Measurements from ENCODE around the gene CNTN5. TPM values are rescaled to one million over a fixed set of nuclear protein-coding genes. Genes with fewer than 3 reads are reported as not detected.

Gene CNTN5
- total RNA-seq, 3 donors from 2014 or later (not counting 1 experiment from before 2014, with no cell fraction given) = not detected

DNA sequence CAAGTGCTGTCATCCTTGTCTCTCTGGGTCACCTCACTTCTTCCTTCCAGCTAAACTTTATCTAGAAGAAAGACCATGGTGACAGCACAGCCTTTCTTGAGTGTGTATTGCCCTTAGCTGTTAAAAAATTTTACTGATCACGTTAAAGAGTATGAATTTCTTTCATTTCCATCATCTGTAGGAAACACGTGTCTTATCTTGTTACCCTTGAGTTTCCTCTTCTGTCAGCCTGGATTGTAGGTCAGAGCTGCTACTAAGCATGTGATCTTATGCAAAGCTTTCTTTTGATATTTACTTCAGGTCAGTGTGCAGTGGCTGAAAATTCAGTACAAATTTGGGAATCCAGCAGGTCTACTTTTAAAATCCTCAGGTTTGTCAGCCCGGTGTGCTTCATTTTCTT lies 1154.1 kb downstream of the CNTN5 start:
- no peak for ATAC-seq
- H3K9me3 Mint-ChIP-seq = peaks cover 13 to 29% of the 10 kb centered on the region in 2 donors
- no peak overlapping the region for H3K4me3 Mint-ChIP-seq
- intact Hi-C loops (cut with micrococcal nuclease) = no loop called here
- H3K9me3 ChIP-seq (ENCODE audit: control insufficient read depth, insufficient read depth, low read length) = no peaks in the 10 kb centered on the region
- no peak for DNase-seq
- TF ChIP-seq, protein P1, sequence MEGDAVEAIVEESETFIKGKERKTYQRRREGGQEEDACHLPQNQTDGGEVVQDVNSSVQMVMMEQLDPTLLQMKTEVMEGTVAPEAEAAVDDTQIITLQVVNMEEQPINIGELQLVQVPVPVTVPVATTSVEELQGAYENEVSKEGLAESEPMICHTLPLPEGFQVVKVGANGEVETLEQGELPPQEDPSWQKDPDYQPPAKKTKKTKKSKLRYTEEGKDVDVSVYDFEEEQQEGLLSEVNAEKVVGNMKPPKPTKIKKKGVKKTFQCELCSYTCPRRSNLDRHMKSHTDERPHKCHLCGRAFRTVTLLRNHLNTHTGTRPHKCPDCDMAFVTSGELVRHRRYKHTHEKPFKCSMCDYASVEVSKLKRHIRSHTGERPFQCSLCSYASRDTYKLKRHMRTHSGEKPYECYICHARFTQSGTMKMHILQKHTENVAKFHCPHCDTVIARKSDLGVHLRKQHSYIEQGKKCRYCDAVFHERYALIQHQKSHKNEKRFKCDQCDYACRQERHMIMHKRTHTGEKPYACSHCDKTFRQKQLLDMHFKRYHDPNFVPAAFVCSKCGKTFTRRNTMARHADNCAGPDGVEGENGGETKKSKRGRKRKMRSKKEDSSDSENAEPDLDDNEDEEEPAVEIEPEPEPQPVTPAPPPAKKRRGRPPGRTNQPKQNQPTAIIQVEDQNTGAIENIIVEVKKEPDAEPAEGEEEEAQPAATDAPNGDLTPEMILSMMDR (IDR thresholded peaks at IDR 0.05) = no peak
- H3K4me1 ChIP-seq (ENCODE audit: control insufficient read depth, insufficient read depth, low read length) = no peaks in the 10 kb centered on the region
- H3K36me3 Mint-ChIP-seq = peaks cover 8% of the 10 kb centered on the region
- no peaks in the 10 kb centered on the region for H3K36me3 ChIP-seq (ENCODE audit: control insufficient read depth, insufficient read depth, low read length)
- H3K4me3 ChIP-seq (ENCODE audit: low read length) = no peak overlapping the region
- no peak overlapping the region for H3K27ac Mint-ChIP-seq
- no peaks in the 10 kb centered on the region for H3K27me3 Mint-ChIP-seq (ENCODE audit: low read depth in 2 of 2)
- 6% methylated on average over 3 of the region's 3 CpGs for WGBS (ENCODE audit: insufficient coverage)
- no peak overlapping the region for H3K27ac ChIP-seq (ENCODE audit: low read length)
- H3K4me1 Mint-ChIP-seq = no peaks in the 10 kb centered on the region
- H3K27me3 ChIP-seq (ENCODE audit: control insufficient read depth, insufficient read depth, low read length) = no peaks in the 10 kb centered on the region

DNA sequence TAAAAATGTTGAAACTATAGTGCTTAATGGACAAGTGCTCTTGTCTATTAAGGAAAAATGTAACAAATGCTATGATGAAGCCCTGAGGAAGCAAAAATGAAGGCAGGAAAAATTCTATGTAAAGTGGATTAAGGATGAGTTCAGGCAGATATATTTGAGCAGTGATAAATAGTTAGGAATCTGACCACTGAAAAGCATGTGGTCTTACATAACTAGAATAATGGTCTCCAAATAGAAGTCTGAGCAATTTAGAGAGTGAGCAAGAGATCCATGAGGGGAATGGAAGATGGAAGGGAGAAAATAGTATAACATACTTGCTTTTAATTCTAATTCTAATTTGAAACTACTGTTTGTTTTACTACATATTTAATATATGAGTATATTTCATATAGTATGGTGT lies 1155.7 kb downstream of the CNTN5 start:
- intact Hi-C loops (cut with micrococcal nuclease) = no loop called here
- DNase-seq (no peak), ATAC-seq (no peak)
- Histone ChIP-seq H3K4me3 (ENCODE audit: low read length) (no peak overlapping the region), H3K27ac (ENCODE audit: low read length) (no peak overlapping the region), H3K27me3 (ENCODE audit: control insufficient read depth, insufficient read depth, low read length) (no peaks in the 10 kb centered on the region), H3K9me3 (ENCODE audit: control insufficient read depth, insufficient read depth, low read length) (no peaks in the 10 kb centered on the region), H3K4me1 (ENCODE audit: control insufficient read depth, insufficient read depth, low read length) (no peaks in the 10 kb centered on the region), H3K36me3 (ENCODE audit: control insufficient read depth, insufficient read depth, low read length) (no peaks in the 10 kb centered on the region)
- Mint-ChIP-seq H3K4me3 (no peak overlapping the region), H3K27ac (no peak overlapping the region), H3K27me3 (ENCODE audit: low read depth in 2 of 2) (no peaks in the 10 kb centered on the region), H3K4me1 (no peaks in the 10 kb centered on the region), H3K36me3 (peaks cover 8% of the 10 kb centered on the region), H3K9me3 (peaks cover 16 to 37% of the 10 kb centered on the region in 2 donors)
- TF ChIP-seq, protein P1 (IDR thresholded peaks at IDR 0.05) = no peak

DNA sequence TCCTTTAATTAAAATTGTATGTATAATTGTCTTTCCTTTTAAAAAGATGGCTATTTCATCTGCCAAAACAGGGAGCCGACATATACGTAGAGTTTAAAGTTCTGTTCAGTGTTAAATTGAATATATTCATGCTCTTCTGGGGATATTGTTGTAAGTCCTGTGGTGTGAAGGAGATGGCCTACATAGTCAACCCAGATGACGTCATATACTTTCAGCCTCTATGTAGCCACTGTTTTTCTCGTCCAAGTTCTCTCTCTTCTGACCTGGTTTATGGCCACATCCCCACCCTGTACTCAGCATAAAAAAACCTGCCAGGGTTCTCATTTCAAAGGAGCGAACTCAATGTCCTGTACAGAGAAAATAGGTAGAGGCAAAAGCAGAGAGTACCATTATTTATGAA lies 1156.9 kb downstream of the CNTN5 start:
- Mint-ChIP-seq H3K9me3 (peaks cover 16 to 35% of the 10 kb centered on the region in 2 donors), H3K27me3 (ENCODE audit: low read depth in 2 of 2) (no peaks in the 10 kb centered on the region), H3K4me1 (no peaks in the 10 kb centered on the region), H3K4me3 (no peak overlapping the region), H3K36me3 (peaks cover 8% of the 10 kb centered on the region), H3K27ac (no peak overlapping the region)
- no peaks in the 10 kb centered on the region for H3K9me3 ChIP-seq (ENCODE audit: control insufficient read depth, insufficient read depth, low read length)
- TF ChIP-seq, protein P1 (IDR thresholded peaks at IDR 0.05) = no peak
- intact Hi-C loops (cut with micrococcal nuclease) = no loop called here
- no peaks in the 10 kb centered on the region for H3K27me3 ChIP-seq (ENCODE audit: control insufficient read depth, insufficient read depth, low read length)
- no peak overlapping the region for H3K27ac ChIP-seq (ENCODE audit: low read length)
- ATAC-seq = no peak
- no peaks in the 10 kb centered on the region for H3K4me1 ChIP-seq (ENCODE audit: control insufficient read depth, insufficient read depth, low read length)
- no peak overlapping the region for H3K4me3 ChIP-seq (ENCODE audit: low read length)
- no peaks in the 10 kb centered on the region for H3K36me3 ChIP-seq (ENCODE audit: control insufficient read depth, insufficient read depth, low read length)
- no peak for DNase-seq
- WGBS (ENCODE audit: insufficient coverage) = 83% methylated on average over 5 of the region's 5 CpGs

DNA sequence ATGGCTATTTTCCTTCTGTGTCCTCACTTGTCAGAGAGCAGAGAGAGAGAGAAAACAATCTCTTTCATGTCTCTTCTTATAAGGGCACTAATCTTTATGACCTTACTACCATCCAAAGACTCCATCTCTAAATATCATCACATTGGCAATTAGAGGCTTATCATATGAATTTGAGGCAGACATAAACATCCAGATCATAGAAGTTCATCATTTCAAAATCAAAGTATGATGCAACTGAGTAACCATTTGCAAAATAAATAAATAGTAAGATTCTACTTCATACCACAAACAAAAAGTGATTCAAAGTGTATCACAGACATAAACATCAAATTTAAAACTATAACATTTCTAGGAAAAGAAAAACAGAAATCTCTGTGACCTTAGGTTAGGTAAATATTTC lies 1161.6 kb downstream of the CNTN5 start:
- Mint-ChIP-seq H3K9me3 (peaks cover 11 to 33% of the 10 kb centered on the region in 2 donors), H3K27ac (no peak overlapping the region), H3K36me3 (no peaks in the 10 kb centered on the region), H3K27me3 (ENCODE audit: low read depth in 2 of 2) (no peaks in the 10 kb centered on the region), H3K4me1 (no peaks in the 10 kb centered on the region), H3K4me3 (no peak overlapping the region)
- intact Hi-C loops (cut with micrococcal nuclease) = no loop called here
- Histone ChIP-seq H3K4me3 (ENCODE audit: low read length) (no peak overlapping the region), H3K27ac (ENCODE audit: low read length) (no peak overlapping the region), H3K36me3 (ENCODE audit: control insufficient read depth, insufficient read depth, low read length) (no peaks in the 10 kb centered on the region), H3K9me3 (ENCODE audit: control insufficient read depth, insufficient read depth, low read length) (no peaks in the 10 kb centered on the region), H3K27me3 (ENCODE audit: control insufficient read depth, insufficient read depth, low read length) (no peaks in the 10 kb centered on the region), H3K4me1 (ENCODE audit: control insufficient read depth, insufficient read depth, low read length) (no peaks in the 10 kb centered on the region)
- ATAC-seq (no peak), DNase-seq (no peak)
- TF ChIP-seq, protein P1 (IDR thresholded peaks at IDR 0.05) = no peak
